Activated CD4-positive, alpha-beta T cell treated with anti-CD3 and anti-CD28 coated beads, Interleukin-2, amount 10 ng/mL, durations not matched to agents 24 days and 14 days (primary cell): ENCODE measurements around the gene CLK3. TPM values are rescaled to one million over a fixed set of nuclear protein-coding genes. Genes with fewer than 3 reads are reported as not detected.
"Not testable (repeated sequence)": the region's sequence is repeated elsewhere in the genome, so short reads cannot be mapped to it uniquely, and the experiment has no call there.

Experiments
- DNase-seq: peaks from one replicate; pipeline ENCODE4 v3.0.0; 2022
- H3K27ac Mint-ChIP-seq: one replicate; pipeline ENCODE4 v1.8.0; 2022; ENCODE audit warnings: mild to moderate bottlenecking, mixed read lengths
- H3K27me3 Mint-ChIP-seq: one replicate; pipeline ENCODE4 v1.8.0; 2022; ENCODE audit warnings: mixed read lengths
- H3K36me3 Mint-ChIP-seq: one replicate; pipeline ENCODE4 v1.8.0; 2022; ENCODE audit warnings: low read depth, mild to moderate bottlenecking, mixed read lengths
- H3K4me1 Mint-ChIP-seq: one replicate; pipeline ENCODE4 v1.8.0; 2021; ENCODE audit warnings: mixed read lengths
- H3K4me3 Mint-ChIP-seq: one replicate; pipeline ENCODE4 v1.8.0; 2022; ENCODE audit warnings: mild to moderate bottlenecking, moderate library complexity, mixed read lengths
- H3K9me3 Mint-ChIP-seq: one replicate; pipeline ENCODE4 v1.8.0; 2021; ENCODE audit warnings: mixed read lengths
- intact Hi-C: fragments of 100-400 bp; cut with micrococcal nuclease; formaldehyde crosslinking; loops from one replicate; pipeline ENCODE4 v1.15.1; 2023
- total RNA-seq: library from RNA; stranded (reverse); gene quantifications from 2 replicates; pipeline ENCODE4 v1.2.3, GENCODE V29; 2022

CLK3 gene
- total RNA-seq, 1 donor from 2014 or later: 113 TPM

- Mint-ChIP-seq H3K4me3 (no peak overlapping the region), H3K27me3 (no peaks in the 10 kb centered on the region), H3K4me1 (peaks cover 43% of the 10 kb centered on the region), H3K36me3 (peaks cover 65% of the 10 kb centered on the region), H3K27ac (peak overlapping the region; percentile 50), H3K9me3 (no peaks in the 10 kb centered on the region)
- intact Hi-C loops: no loop called here
- DNase-seq: peak; percentile 93
Observed at GRCh38 chr15:74620636-74621545, 5.3 kb downstream of the CLK3 start.

- DNase-seq: no peak
- no peaks in the 10 kb centered on the region for H3K27me3 Mint-ChIP-seq
- H3K4me1 Mint-ChIP-seq: peaks cover 42% of the 10 kb centered on the region
- H3K27ac Mint-ChIP-seq: no peak overlapping the region
- peaks cover 71% of the 10 kb centered on the region for H3K36me3 Mint-ChIP-seq
- no peaks in the 10 kb centered on the region for H3K9me3 Mint-ChIP-seq
- intact Hi-C loops: no loop called here
- no peak overlapping the region for H3K4me3 Mint-ChIP-seq
Observed at GRCh38 chr15:74621546-74621920, 5.9 kb downstream of the CLK3 start.

GRCh38 chr15:74621936-74622335, 6.3 kb downstream of the CLK3 start:
- H3K4me1 Mint-ChIP-seq: peaks cover 43% of the 10 kb centered on the region
- H3K36me3 Mint-ChIP-seq: peaks cover 74% of the 10 kb centered on the region
- intact Hi-C loops: no loop called here
- H3K9me3 Mint-ChIP-seq: no peaks in the 10 kb centered on the region
- no peak for DNase-seq
- H3K4me3 Mint-ChIP-seq: no peak overlapping the region
- no peak overlapping the region for H3K27ac Mint-ChIP-seq
- no peaks in the 10 kb centered on the region for H3K27me3 Mint-ChIP-seq

- intact Hi-C loops: no loop called here
- Mint-ChIP-seq H3K9me3 (no peaks in the 10 kb centered on the region), H3K27me3 (no peaks in the 10 kb centered on the region), H3K4me3 (no peak overlapping the region), H3K27ac (no peak overlapping the region), H3K36me3 (peaks cover 78% of the 10 kb centered on the region), H3K4me1 (peaks cover 34% of the 10 kb centered on the region)
- DNase-seq: no peak
Observed at GRCh38 chr15:74622758-74623157, 7.1 kb downstream of the CLK3 start.

GRCh38 chr15:74624020-74624602, 8.5 kb downstream of the CLK3 start:
- no peak overlapping the region for H3K27ac Mint-ChIP-seq
- H3K4me1 Mint-ChIP-seq: peaks cover 26% of the 10 kb centered on the region
- H3K9me3 Mint-ChIP-seq: no peaks in the 10 kb centered on the region
- no peak overlapping the region for H3K4me3 Mint-ChIP-seq
- intact Hi-C loops: no loop called here
- no peaks in the 10 kb centered on the region for H3K27me3 Mint-ChIP-seq
- H3K36me3 Mint-ChIP-seq: peaks cover 90% of the 10 kb centered on the region
- DNase-seq: no peak

- H3K27me3 Mint-ChIP-seq: no peaks in the 10 kb centered on the region
- no peaks in the 10 kb centered on the region for H3K9me3 Mint-ChIP-seq
- peaks cover 16% of the 10 kb centered on the region for H3K4me1 Mint-ChIP-seq
- intact Hi-C loops: no loop called here
- peaks cover 85% of the 10 kb centered on the region for H3K36me3 Mint-ChIP-seq
- H3K27ac Mint-ChIP-seq: no peak overlapping the region
- no peak for DNase-seq
- no peak overlapping the region for H3K4me3 Mint-ChIP-seq
Observed at GRCh38 chr15:74625693-74626092, 10.1 kb downstream of the CLK3 start.

GRCh38 chr15:74626336-74626735, 10.7 kb downstream of the CLK3 start:
- H3K36me3 Mint-ChIP-seq: peaks cover 79% of the 10 kb centered on the region
- H3K27me3 Mint-ChIP-seq: no peaks in the 10 kb centered on the region
- no peak overlapping the region for H3K4me3 Mint-ChIP-seq
- H3K9me3 Mint-ChIP-seq: no peaks in the 10 kb centered on the region
- peaks cover 12% of the 10 kb centered on the region for H3K4me1 Mint-ChIP-seq
- no peak for DNase-seq
- H3K27ac Mint-ChIP-seq: no peak overlapping the region
- intact Hi-C loops: no loop called here

GRCh38 chr15:74626752-74627692, 11.4 kb downstream of the CLK3 start:
- H3K9me3 Mint-ChIP-seq: no peaks in the 10 kb centered on the region
- H3K27ac Mint-ChIP-seq: no peak overlapping the region
- H3K4me1 Mint-ChIP-seq: peaks cover 10% of the 10 kb centered on the region
- intact Hi-C loops: no loop called here
- no peaks in the 10 kb centered on the region for H3K27me3 Mint-ChIP-seq
- H3K36me3 Mint-ChIP-seq: peaks cover 78% of the 10 kb centered on the region
- no peak for DNase-seq
- no peak overlapping the region for H3K4me3 Mint-ChIP-seq

- intact Hi-C loops: no loop called here
- Mint-ChIP-seq H3K36me3 (peaks cover 76% of the 10 kb centered on the region), H3K27ac (no peak overlapping the region), H3K27me3 (no peaks in the 10 kb centered on the region), H3K9me3 (no peaks in the 10 kb centered on the region), H3K4me1 (peaks cover 10% of the 10 kb centered on the region), H3K4me3 (no peak overlapping the region)
- no peak for DNase-seq
Observed at GRCh38 chr15:74627766-74628165, 12.1 kb downstream of the CLK3 start.

- Mint-ChIP-seq H3K9me3 (no peaks in the 10 kb centered on the region), H3K4me3 (no peak overlapping the region), H3K4me1 (peaks cover 10% of the 10 kb centered on the region), H3K27ac (no peak overlapping the region), H3K36me3 (peaks cover 72% of the 10 kb centered on the region), H3K27me3 (no peaks in the 10 kb centered on the region)
- no peak for DNase-seq
- intact Hi-C loops: no loop called here
Observed at GRCh38 chr15:74628199-74628598, 12.6 kb downstream of the CLK3 start.

- peaks cover 10% of the 10 kb centered on the region for H3K4me1 Mint-ChIP-seq
- H3K27me3 Mint-ChIP-seq: no peaks in the 10 kb centered on the region
- no peaks in the 10 kb centered on the region for H3K9me3 Mint-ChIP-seq
- H3K4me3 Mint-ChIP-seq: no peak overlapping the region
- intact Hi-C loops: no loop called here
- H3K36me3 Mint-ChIP-seq: peaks cover 69% of the 10 kb centered on the region
- DNase-seq: no peak
- H3K27ac Mint-ChIP-seq: peak overlapping the region; percentile 37
Observed at GRCh38 chr15:74628949-74629348, 13.3 kb downstream of the CLK3 start.

GRCh38 chr15:74629696-74630095, 14.1 kb downstream of the CLK3 start:
- H3K27me3 Mint-ChIP-seq, H3K9me3 Mint-ChIP-seq, H3K27ac Mint-ChIP-seq, H3K4me3 Mint-ChIP-seq, H3K4me1 Mint-ChIP-seq, intact Hi-C loops, DNase-seq: not testable (repeated sequence)
- H3K36me3 Mint-ChIP-seq: peaks cover 68% of the 10 kb centered on the region

- peaks cover 7% of the 10 kb centered on the region for H3K4me1 Mint-ChIP-seq
- no peak for DNase-seq
- no peaks in the 10 kb centered on the region for H3K27me3 Mint-ChIP-seq
- H3K9me3 Mint-ChIP-seq: no peaks in the 10 kb centered on the region
- peaks cover 66% of the 10 kb centered on the region for H3K36me3 Mint-ChIP-seq
- H3K4me3 Mint-ChIP-seq: no peak overlapping the region
- no peak overlapping the region for H3K27ac Mint-ChIP-seq
- intact Hi-C loops: no loop called here
Observed at GRCh38 chr15:74630284-74631086, 14.8 kb downstream of the CLK3 start.
